WTC11 (cell line): Measurements from ENCODE around the gene VCL. TPM values are rescaled to one million over a fixed set of nuclear protein-coding genes. Genes with fewer than 3 reads are reported as not detected.
A peak's percentile ranks its signal among the peaks of the same experiment; 100 is the strongest.

Source experiments
- ATAC-seq: fragments of 200-7000 bp; cut with Tn5 transposase; 2 replicates; pipeline ENCODE4 v1.10.0; 2021; ENCODE audit warnings: mild to moderate bottlenecking, moderate library complexity
- Bru-seq: library from RNA; stranded (reverse); fragments of 400-500 nt; gene quantifications from one replicate; lab custom pipeline; 2021; lab: Mats Ljungman, UMichigan
- CTCF ChIA-PET: fragments of 300-600 bp; sonication (Branson Sonifier 250); formaldehyde crosslinking; loops from one replicate; lab custom pipeline; 2021; ENCODE audit warnings: antibody characterized with exemption; lab: Charles Lee
- POLR2A ChIA-PET: fragments of 350-600 bp; sonication (Branson Sonifier 250); formaldehyde crosslinking; loops from one replicate; lab custom pipeline; 2021; ENCODE audit warnings: antibody characterized with exemption; lab: Charles Lee
- DNase-seq: peaks from one replicate; pipeline ENCODE4 v3.0.0; 2021; ENCODE audit warnings: low spot score
- H3K27ac Mint-ChIP-seq: 2 replicates; pipeline ENCODE4 v1.8.0; 2021; ENCODE audit warnings: mixed read lengths
- H3K27me3 Mint-ChIP-seq: 2 replicates; pipeline ENCODE4 v1.8.0; 2021; ENCODE audit warnings: low read depth, mild to moderate bottlenecking, moderate library complexity, mixed read lengths
- H3K36me3 Mint-ChIP-seq: 2 replicates; pipeline ENCODE4 v1.8.0; 2021; ENCODE audit warnings: mixed read lengths
- H3K4me1 Mint-ChIP-seq: 2 replicates; pipeline ENCODE4 v1.8.0; 2022; ENCODE audit warnings: mixed read lengths
- H3K4me3 Mint-ChIP-seq: 2 replicates; pipeline ENCODE4 v1.8.0; 2021; ENCODE audit warnings: mild to moderate bottlenecking, moderate library complexity, mixed read lengths
- H3K9me3 Mint-ChIP-seq: 2 replicates; pipeline ENCODE4 v1.8.0; 2021; ENCODE audit warnings: mixed read lengths
- ARID4B ChIP-seq: sonication (generic); formaldehyde crosslinking; IDR thresholded peaks from 2 replicates; pipeline ENCODE4 v1.8.0; 2023; ENCODE audit warnings: missing genetic modification reagents, mild to moderate bottlenecking, borderline replicate concordance
- ESRRA ChIP-seq: sonication (generic); formaldehyde crosslinking; IDR thresholded peaks from 2 replicates; pipeline ENCODE4 v1.8.1; 2022; ENCODE audit warnings: mild to moderate bottlenecking, missing genetic modification reagents, borderline replicate concordance
- FOXP4 ChIP-seq: sonication (generic); formaldehyde crosslinking; IDR thresholded peaks from 2 replicates; pipeline ENCODE4 v1.8.0; 2022; ENCODE audit warnings: mild to moderate bottlenecking, missing genetic modification reagents
- GABPB1 ChIP-seq: sonication (generic); formaldehyde crosslinking; IDR thresholded peaks from 2 replicates; pipeline ENCODE4 v1.8.1; 2023; ENCODE audit warnings: mild to moderate bottlenecking, missing genetic modification reagents
- GTF2I ChIP-seq: fragments of 250-450 bp; sonication (Bioruptor Pico); conservative IDR thresholded peaks from 2 replicates; pipeline ENCODE4 v1.4.0; 2021; ENCODE audit warnings: mild to moderate bottlenecking
- JAZF1 ChIP-seq: fragments of 250-450 bp; sonication (Bioruptor Pico); IDR thresholded peaks from 2 replicates; pipeline ENCODE4 v1.9.0; 2021; ENCODE audit warnings: moderate library complexity, mild to moderate bottlenecking, inconsistent platforms
- JUN ChIP-seq: sonication (generic); formaldehyde crosslinking; IDR thresholded peaks from 2 replicates; pipeline ENCODE4 v1.8.0; 2023; ENCODE audit warnings: mild to moderate bottlenecking, missing genetic modification reagents
- KAT7 ChIP-seq: sonication (generic); formaldehyde crosslinking; IDR thresholded peaks from 2 replicates; pipeline ENCODE4 v1.8.1; 2023; ENCODE audit warnings: missing genetic modification reagents, mild to moderate bottlenecking, borderline replicate concordance
- NFATC4 ChIP-seq: fragments of 250-450 bp; sonication (Bioruptor Pico); IDR thresholded peaks from 2 replicates; pipeline ENCODE4 v1.9.0; 2021; ENCODE audit warnings: mild to moderate bottlenecking
- TEAD1 ChIP-seq: sonication (generic); formaldehyde crosslinking; IDR thresholded peaks from 2 replicates; pipeline ENCODE4 v1.8.0; 2022; ENCODE audit warnings: mild to moderate bottlenecking, missing genetic modification reagents
- TEAD4 ChIP-seq: sonication (generic); formaldehyde crosslinking; IDR thresholded peaks from 2 replicates; pipeline ENCODE4 v1.8.0; 2022; ENCODE audit warnings: mild to moderate bottlenecking, missing genetic modification reagents
- ZNF263 ChIP-seq: sonication (generic); formaldehyde crosslinking; IDR thresholded peaks from 2 replicates; pipeline ENCODE4 v1.8.1; 2022; ENCODE audit warnings: low read depth, mild to moderate bottlenecking, moderate library complexity, missing genetic modification reagents
- ZNF423 ChIP-seq: fragments of 250-450 bp; sonication (Bioruptor Pico); IDR thresholded peaks from 2 replicates; pipeline ENCODE4 v2.1.2; 2022; ENCODE audit warnings: mild to moderate bottlenecking, moderate library complexity
- ZNF512 ChIP-seq: sonication (generic); formaldehyde crosslinking; IDR thresholded peaks from 2 replicates; pipeline ENCODE4 v1.8.1; 2022; ENCODE audit warnings: missing genetic modification reagents, borderline replicate concordance
- long read RNA-seq, 3 experiments: library from RNA in 1 of 3; library from capped mRNA in 1 of 3; library from polyadenylated mRNA in 1 of 3; unstranded in 2 of 3; stranded (forward) in 1 of 3; transcript quantifications; one replicate each; pipeline ENCODE4 v2.0.0, GENCODE V29; 2021
- total RNA-seq: library from RNA; stranded (reverse); gene quantifications from 3 replicates; pipeline ENCODE4 v1.2.3, GENCODE V29; 2021
- TF ChIP-seq, protein P1 (sequence below): sonication (generic); formaldehyde crosslinking; IDR thresholded peaks from 2 replicates; pipeline ENCODE4 v1.8.1; 2023; ENCODE audit warnings: mild to moderate bottlenecking, missing genetic modification reagents, borderline replicate concordance
- TF ChIP-seq, protein P2 (sequence below): sonication (generic); formaldehyde crosslinking; IDR thresholded peaks from 2 replicates; pipeline ENCODE4 v1.8.1; 2022; ENCODE audit warnings: mild to moderate bottlenecking, missing genetic modification reagents, moderate library complexity, borderline replicate concordance
- TF ChIP-seq, protein P3 (sequence below): sonication (generic); formaldehyde crosslinking; IDR thresholded peaks from 2 replicates; pipeline ENCODE4 v1.8.1; 2023; ENCODE audit warnings: mild to moderate bottlenecking, moderate library complexity, missing genetic modification reagents
- TF ChIP-seq, protein P4 (sequence below): sonication (generic); formaldehyde crosslinking; IDR thresholded peaks from 2 replicates; pipeline ENCODE4 v1.8.0; 2022; ENCODE audit warnings: mild to moderate bottlenecking, missing genetic modification reagents

VCL gene
- total RNA-seq (225 to 236 TPM (median 234 TPM) in 3 replicates), Bru-seq, nascent RNA (percentile 91 among the genes with signal in this experiment)
- long read RNA-seq, experiment 1, full-length matches to known transcripts = 765 of 1,135 reads
- long read RNA-seq, experiment 1, partial matches to known transcripts = 297 of 1,135 reads
- long read RNA-seq, experiment 1, other reads (novel, unspliced or antisense) = 73 of 1,135 reads
- long read RNA-seq, experiment 2, full-length matches to known transcripts = 85 of 322 reads
- long read RNA-seq, experiment 2, partial matches to known transcripts = 216 of 322 reads
- long read RNA-seq, experiment 2, other reads (novel, unspliced or antisense) = 21 of 322 reads
- long read RNA-seq, experiment 3, partial matches to known transcripts = 43 of 45 reads
- long read RNA-seq, experiment 3, other reads (novel, unspliced or antisense) = 2 of 45 reads

- ChIA-PET POLR2A (interaction anchor here (0.5 to 9.2 kb wide), 13 partner anchors 8 to 942 kb away, joined by 3 to 140 read pairs (median 3); partner anchors contain the start of genes ADK and AP3M1), CTCF (interaction anchor here (0.6 to 4.5 kb wide), 8 partner anchors 28 to 118 kb away, joined by 4 to 33 read pairs (median 9); no protein-coding TSS in a partner anchor)
- ATAC-seq (peak; percentile 93), DNase-seq (peak; percentile 99)
- H3K27me3 Mint-ChIP-seq = peaks cover 2% of the 10 kb centered on the region; the same call in 1 of the 2 replicates
- peak within 1 kb of the TSS; percentile 98 for H3K4me3 Mint-ChIP-seq
- H3K27ac Mint-ChIP-seq = peak within 1 kb of the TSS; percentile 100
- H3K36me3 Mint-ChIP-seq = peaks cover 38% of the 10 kb centered on the region
- H3K4me1 Mint-ChIP-seq = peaks cover 41% of the 10 kb centered on the region
- H3K9me3 Mint-ChIP-seq = no peaks in the 10 kb centered on the region
- TF ChIP-seq, protein P1, sequence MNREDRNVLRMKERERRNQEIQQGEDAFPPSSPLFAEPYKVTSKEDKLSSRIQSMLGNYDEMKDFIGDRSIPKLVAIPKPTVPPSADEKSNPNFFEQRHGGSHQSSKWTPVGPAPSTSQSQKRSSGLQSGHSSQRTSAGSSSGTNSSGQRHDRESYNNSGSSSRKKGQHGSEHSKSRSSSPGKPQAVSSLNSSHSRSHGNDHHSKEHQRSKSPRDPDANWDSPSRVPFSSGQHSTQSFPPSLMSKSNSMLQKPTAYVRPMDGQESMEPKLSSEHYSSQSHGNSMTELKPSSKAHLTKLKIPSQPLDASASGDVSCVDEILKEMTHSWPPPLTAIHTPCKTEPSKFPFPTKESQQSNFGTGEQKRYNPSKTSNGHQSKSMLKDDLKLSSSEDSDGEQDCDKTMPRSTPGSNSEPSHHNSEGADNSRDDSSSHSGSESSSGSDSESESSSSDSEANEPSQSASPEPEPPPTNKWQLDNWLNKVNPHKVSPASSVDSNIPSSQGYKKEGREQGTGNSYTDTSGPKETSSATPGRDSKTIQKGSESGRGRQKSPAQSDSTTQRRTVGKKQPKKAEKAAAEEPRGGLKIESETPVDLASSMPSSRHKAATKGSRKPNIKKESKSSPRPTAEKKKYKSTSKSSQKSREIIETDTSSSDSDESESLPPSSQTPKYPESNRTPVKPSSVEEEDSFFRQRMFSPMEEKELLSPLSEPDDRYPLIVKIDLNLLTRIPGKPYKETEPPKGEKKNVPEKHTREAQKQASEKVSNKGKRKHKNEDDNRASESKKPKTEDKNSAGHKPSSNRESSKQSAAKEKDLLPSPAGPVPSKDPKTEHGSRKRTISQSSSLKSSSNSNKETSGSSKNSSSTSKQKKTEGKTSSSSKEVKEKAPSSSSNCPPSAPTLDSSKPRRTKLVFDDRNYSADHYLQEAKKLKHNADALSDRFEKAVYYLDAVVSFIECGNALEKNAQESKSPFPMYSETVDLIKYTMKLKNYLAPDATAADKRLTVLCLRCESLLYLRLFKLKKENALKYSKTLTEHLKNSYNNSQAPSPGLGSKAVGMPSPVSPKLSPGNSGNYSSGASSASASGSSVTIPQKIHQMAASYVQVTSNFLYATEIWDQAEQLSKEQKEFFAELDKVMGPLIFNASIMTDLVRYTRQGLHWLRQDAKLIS (CRISPR knock-in tag) = no peak
- TF ChIP-seq ZNF263 (CRISPR knock-in tag) (no peak), GABPB1 (CRISPR knock-in tag) (0 out of 2 replicates have a peak, but pooled peaks have one; percentile 13), ARID4B (0 out of 2 replicates have a peak, but pooled peaks have one; percentile 69), TEAD1 (CRISPR knock-in tag) (peak; percentile 89), ZNF512 (CRISPR knock-in tag) (no peak), ZNF423 (no peak), JAZF1 (CRISPR knock-in tag) (no peak), KAT7 (CRISPR knock-in tag) (peak; percentile 97), TEAD4 (CRISPR knock-in tag) (peak; percentile 71; the same call in 1 of the 2 replicates), GTF2I (CRISPR knock-in tag) (no peak), JUN (CRISPR knock-in tag) (0 out of 2 replicates have a peak, but pooled peaks have one; percentile 52), NFATC4 (CRISPR knock-in tag) (peak; percentile 78; the same call in 1 of the 2 replicates), FOXP4 (CRISPR knock-in tag) (peak; percentile 72; the same call in 1 of the 2 replicates), ESRRA (peak; percentile 95; the same call in 1 of the 2 replicates)
- TF ChIP-seq, protein P2, sequence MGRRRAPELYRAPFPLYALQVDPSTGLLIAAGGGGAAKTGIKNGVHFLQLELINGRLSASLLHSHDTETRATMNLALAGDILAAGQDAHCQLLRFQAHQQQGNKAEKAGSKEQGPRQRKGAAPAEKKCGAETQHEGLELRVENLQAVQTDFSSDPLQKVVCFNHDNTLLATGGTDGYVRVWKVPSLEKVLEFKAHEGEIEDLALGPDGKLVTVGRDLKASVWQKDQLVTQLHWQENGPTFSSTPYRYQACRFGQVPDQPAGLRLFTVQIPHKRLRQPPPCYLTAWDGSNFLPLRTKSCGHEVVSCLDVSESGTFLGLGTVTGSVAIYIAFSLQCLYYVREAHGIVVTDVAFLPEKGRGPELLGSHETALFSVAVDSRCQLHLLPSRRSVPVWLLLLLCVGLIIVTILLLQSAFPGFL (CRISPR knock-in tag) = no peak
- TF ChIP-seq, protein P3, sequence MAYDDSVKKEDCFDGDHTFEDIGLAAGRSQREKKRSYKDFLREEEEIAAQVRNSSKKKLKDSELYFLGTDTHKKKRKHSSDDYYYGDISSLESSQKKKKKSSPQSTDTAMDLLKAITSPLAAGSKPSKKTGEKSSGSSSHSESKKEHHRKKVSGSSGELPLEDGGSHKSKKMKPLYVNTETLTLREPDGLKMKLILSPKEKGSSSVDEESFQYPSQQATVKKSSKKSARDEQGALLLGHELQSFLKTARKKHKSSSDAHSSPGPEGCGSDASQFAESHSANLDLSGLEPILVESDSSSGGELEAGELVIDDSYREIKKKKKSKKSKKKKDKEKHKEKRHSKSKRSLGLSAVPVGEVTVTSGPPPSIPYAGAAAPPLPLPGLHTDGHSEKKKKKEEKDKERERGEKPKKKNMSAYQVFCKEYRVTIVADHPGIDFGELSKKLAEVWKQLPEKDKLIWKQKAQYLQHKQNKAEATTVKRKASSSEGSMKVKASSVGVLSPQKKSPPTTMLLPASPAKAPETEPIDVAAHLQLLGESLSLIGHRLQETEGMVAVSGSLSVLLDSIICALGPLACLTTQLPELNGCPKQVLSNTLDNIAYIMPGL (CRISPR knock-in tag) = 0 out of 2 replicates have a peak, but pooled peaks have one; percentile 42
- TF ChIP-seq, protein P4, sequence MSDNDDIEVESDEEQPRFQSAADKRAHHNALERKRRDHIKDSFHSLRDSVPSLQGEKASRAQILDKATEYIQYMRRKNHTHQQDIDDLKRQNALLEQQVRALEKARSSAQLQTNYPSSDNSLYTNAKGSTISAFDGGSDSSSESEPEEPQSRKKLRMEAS (CRISPR knock-in tag) = no peak; the same call in 1 of the 2 replicates
Measured at GRCh38 chr10:73997787-73998622, at the start of gene VCL. TSS of gene VCL (plus strand) at chr10:73998116. CDS start at chr10:73998208, 92 bp downstream.
